HepG2 (cell line): Measurements from ENCODE around the gene ACBD5. TPM values are rescaled to one million over a fixed set of nuclear protein-coding genes. Genes with fewer than 3 reads are reported as not detected.

Source experiments
- CBFB ChIP-seq: sonication (generic); formaldehyde crosslinking; IDR thresholded peaks from 2 replicates; pipeline ENCODE4 v1.4.0; 2020; ENCODE audit warnings: missing genetic modification reagents
- DMAP1 ChIP-seq: IDR thresholded peaks from 2 replicates; pipeline ENCODE4 v1.6.1; 2016
- ETS1 ChIP-seq: sonication (generic); formaldehyde crosslinking; IDR thresholded peaks from 2 replicates; pipeline ENCODE4 v1.4.0; 2020; ENCODE audit warnings: missing genetic modification reagents
- FOXK1 ChIP-seq: sonication (generic); formaldehyde crosslinking; IDR thresholded peaks from 2 replicates; pipeline ENCODE4 v1.4.0; 2020; ENCODE audit warnings: low read depth, missing genetic modification reagents, borderline replicate concordance
- GRHL1 ChIP-seq: sonication (generic); formaldehyde crosslinking; conservative IDR thresholded peaks from 2 replicates; pipeline ENCODE4 v1.8.0; 2022; ENCODE audit warnings: missing genetic modification reagents
- HNRNPK ChIP-seq: fragments of 200-400 bp; formaldehyde crosslinking; IDR thresholded peaks from 2 replicates; pipeline ENCODE4 v1.6.1; 2018; ENCODE audit warnings: low read length, low read depth, moderate library complexity, mild to moderate bottlenecking; ENCODE audit not compliant: poor library complexity, severe bottlenecking
- IRF2 ChIP-seq: IDR thresholded peaks from 2 replicates; pipeline ENCODE4 v1.6.1; 2018; ENCODE audit warnings: missing genetic modification reagents, missing compliant biosample characterization
- JARID2 ChIP-seq: sonication (generic); formaldehyde crosslinking; IDR thresholded peaks from 2 replicates; pipeline ENCODE4 v1.8.1; 2023; ENCODE audit warnings: missing genetic modification reagents, inconsistent platforms; ENCODE audit not compliant: insufficient replicate concordance
- MIER2 ChIP-seq: IDR thresholded peaks from 2 replicates; pipeline ENCODE4 v1.6.1; 2016; ENCODE audit warnings: missing biosample characterization, missing genetic modification reagents
- MNT ChIP-seq: fragments of 450-650 bp; IDR thresholded peaks from 2 replicates; pipeline ENCODE4 v1.6.1; 2016
- POGZ ChIP-seq: sonication (generic); formaldehyde crosslinking; IDR thresholded peaks from 2 replicates; pipeline ENCODE4 v1.4.0; 2020; ENCODE audit warnings: mild to moderate bottlenecking, missing genetic modification reagents
- REL ChIP-seq: sonication (generic); formaldehyde crosslinking; conservative IDR thresholded peaks from 2 replicates; pipeline ENCODE4 v1.8.0; 2022; ENCODE audit warnings: mild to moderate bottlenecking, missing genetic modification reagents, moderate library complexity
- SAFB2 ChIP-seq: sonication (generic); formaldehyde crosslinking; IDR thresholded peaks from 2 replicates; pipeline ENCODE4 v1.5.1; 2020; ENCODE audit warnings: missing genetic modification reagents, low read depth, mild to moderate bottlenecking, borderline replicate concordance
- SIN3B ChIP-seq: fragments of 150-350 bp; IDR thresholded peaks from 2 replicates; pipeline ENCODE4 v1.6.1; 2014; ENCODE audit warnings: low read length
- SNAPC4 ChIP-seq: sonication (generic); formaldehyde crosslinking; IDR thresholded peaks from 2 replicates; pipeline ENCODE4 v1.4.0; 2020; ENCODE audit warnings: mild to moderate bottlenecking, missing genetic modification reagents
- SP2 ChIP-seq: sonication (generic); formaldehyde crosslinking; IDR thresholded peaks from 2 replicates; pipeline ENCODE4 v1.5.1; 2020; ENCODE audit warnings: mild to moderate bottlenecking, missing genetic modification reagents
- ZEB1 ChIP-seq: IDR thresholded peaks from 2 replicates; pipeline ENCODE4 v1.6.1; 2012; ENCODE audit warnings: mild to moderate bottlenecking, low read depth, inconsistent platforms; ENCODE audit not compliant: insufficient replicate concordance
- ZMAT3 ChIP-seq: sonication (generic); formaldehyde crosslinking; conservative IDR thresholded peaks from 2 replicates; pipeline ENCODE4 v1.7.0; 2021; ENCODE audit warnings: missing genetic modification reagents
- ZNF24 ChIP-seq: fragments of 450-650 bp; IDR thresholded peaks from 2 replicates; pipeline ENCODE4 v1.6.1; 2017; ENCODE audit warnings: antibody characterized with exemption, mild to moderate bottlenecking
- ZNF350 ChIP-seq: sonication (generic); formaldehyde crosslinking; IDR thresholded peaks from 2 replicates; pipeline ENCODE4 v1.4.0; 2020; ENCODE audit warnings: mild to moderate bottlenecking, low read depth, missing genetic modification reagents, borderline replicate concordance
- ZNF552 ChIP-seq: sonication (generic); formaldehyde crosslinking; IDR thresholded peaks from 2 replicates; pipeline ENCODE4 v1.9.0; 2022; ENCODE audit warnings: missing genetic modification reagents, mild to moderate bottlenecking, borderline replicate concordance
- ZSCAN22 ChIP-seq: sonication (generic); formaldehyde crosslinking; IDR thresholded peaks from 2 replicates; pipeline ENCODE4 v1.4.0; 2020; ENCODE audit warnings: mild to moderate bottlenecking, missing genetic modification reagents
- polyA plus RNA-seq, 8 experiments: library from polyadenylated mRNA; depleted of rRNA in 3 of 8; stranded (reverse) in 7 of 8; unstranded in 1 of 8; fragments of >200 nt; fragmentation: Illumina TruSeq in 4 of 8; extraction: Trizol in 4 of 8; gene quantifications; 2 replicates each; pipeline versions ENCODE4 v1.2.1 to v1.2.3, GENCODE V29; 2011 to 2016; ENCODE audit warnings: low read depth in 4 of 8, missing spikeins in 1 of 8, mixed read lengths in 1 of 8; ENCODE audit not compliant: insufficient read depth in 1 of 8
- total RNA-seq, 5 experiments: library from RNA; depleted of rRNA; stranded (reverse); fragments of >200 nt; fragmentation: Illumina TruSeq; extraction: Trizol; gene quantifications; 2 replicates each; pipeline ENCODE4 v1.2.3, GENCODE V29; 2016; ENCODE audit warnings: low read depth in 1 of 5

The ACBD5 gene
- total and polyA plus RNA-seq, 2 of the 13 experiments (the other 11 are each of a cell fraction or from before 2014, with no cell fraction given): 10.3 to 14.8 TPM

- TF ChIP-seq SNAPC4: no peak
- TF ChIP-seq MIER2 (CRISPR knock-in tag): no peak
- TF ChIP-seq IRF2 (CRISPR knock-in tag): peak; percentile 76
- no peak for TF ChIP-seq SAFB2 (CRISPR knock-in tag)
- peak; percentile 85 for TF ChIP-seq DMAP1 (CRISPR knock-in tag)
- TF ChIP-seq GRHL1 (CRISPR knock-in tag): no peak
- no peak for TF ChIP-seq JARID2 (CRISPR knock-in tag)
- TF ChIP-seq ZNF350 (CRISPR knock-in tag): peak; percentile 44; the same call in 1 of the 2 replicates
- no peak for TF ChIP-seq CBFB (CRISPR knock-in tag)
- TF ChIP-seq MNT: no peak
- TF ChIP-seq SP2 (CRISPR knock-in tag): no peak
- no peak for TF ChIP-seq ZEB1
- TF ChIP-seq ETS1 (CRISPR knock-in tag): no peak
- no peak for TF ChIP-seq REL (CRISPR knock-in tag)
- TF ChIP-seq ZSCAN22 (CRISPR knock-in tag): no peak
- no peak for TF ChIP-seq ZNF24
- TF ChIP-seq POGZ (CRISPR knock-in tag): no peak
- TF ChIP-seq ZMAT3 (CRISPR knock-in tag): peak; percentile 48; the same call in 1 of the 2 replicates
- TF ChIP-seq FOXK1 (CRISPR knock-in tag): peak; percentile 16; the same call in 1 of the 2 replicates
- TF ChIP-seq ZNF552 (CRISPR knock-in tag): no peak
- TF ChIP-seq HNRNPK: no peak
- TF ChIP-seq SIN3B: no peak
Measured at GRCh38 chr10:27242951-27243551, 2.5 kb upstream of the ACBD5 start (continued).
